HEK293 (cell line): ENCODE results near the gene C1orf35.

Experiments
- BCL11A ChIP-seq: fragments of 450-650 bp; formaldehyde crosslinking; IDR thresholded peaks from 2 replicates; pipeline ENCODE4 v1.5.1; 2016; ENCODE audit warnings: low read depth, missing biosample characterization, missing genetic modification characterization
- CTCF ChIP-seq: fragments of 450-650 bp; formaldehyde crosslinking; IDR thresholded peaks from 2 replicates; pipeline ENCODE4 v1.5.1; 2016; ENCODE audit warnings: missing biosample characterization, missing genetic modification characterization
- HOXC10 ChIP-seq: sonication (generic); formaldehyde crosslinking; IDR thresholded peaks from 2 replicates; pipeline ENCODE4 v1.8.1; 2023; ENCODE audit warnings: mild to moderate bottlenecking, missing genetic modification reagents
- MYNN ChIP-seq: fragments of 450-650 bp; formaldehyde crosslinking; IDR thresholded peaks from 2 replicates; pipeline ENCODE4 v1.5.1; 2016; ENCODE audit warnings: missing biosample characterization, missing genetic modification characterization, borderline replicate concordance
- SCRT1 ChIP-seq: fragments of 450-650 bp; formaldehyde crosslinking; IDR thresholded peaks from 2 replicates; pipeline ENCODE4 v1.5.1; 2016; ENCODE audit warnings: missing biosample characterization, missing genetic modification characterization, borderline replicate concordance
- ZNF629 ChIP-seq: fragments of 450-650 bp; formaldehyde crosslinking; IDR thresholded peaks from 2 replicates; pipeline ENCODE4 v1.5.1; 2017; ENCODE audit warnings: missing biosample characterization, missing genetic modification characterization

- TF ChIP-seq CTCF (tag by site-specific recombination) (peak; percentile 65; the same call in 1 of the 2 replicates), BCL11A (tag by site-specific recombination) (no peak), ZNF629 (tag by site-specific recombination) (no peak), HOXC10 (no peak), SCRT1 (tag by site-specific recombination) (no peak), MYNN (tag by site-specific recombination) (no peak)
These were observed 31.1 kb downstream of the C1orf35 start for GRCh38 chr1:228071839-228072657.
